ENCODE measurements around the gene PPARG. TPM values are rescaled to one million over a fixed set of nuclear protein-coding genes. Genes with fewer than 3 reads are reported as not detected.

PPARG gene
- total and polyA plus RNA-seq, 2 of the 8 experiments (the other 6 are each of a cell fraction or from before 2014, with no cell fraction given) = 0.06 TPM; not detected in 1

GRCh38 chr3:12433823-12434222 is 145.0 kb downstream of the PPARG start:
- no peak overlapping the region for H3K14ac ChIP-seq (ENCODE audit: insufficient read length)
- H3K4me3 ChIP-seq (ENCODE audit: extremely low read depth in 1 of 4, insufficient read depth in 2 of 4, low read depth in 3 of 4, low read length in 4 of 4) = no peak overlapping the region
- H2BK12ac ChIP-seq (ENCODE audit: low read depth, low read length) = no peak overlapping the region
- no peak overlapping the region for H2AK5ac ChIP-seq (ENCODE audit: low read depth, low read length)
- no peak overlapping the region; the same call in 1 of the 2 replicates for H4K8ac ChIP-seq (ENCODE audit: extremely low read depth, insufficient read depth, low read length)
- no peak overlapping the region for H3K23ac ChIP-seq (ENCODE audit: insufficient read length)
- H4K20me1 ChIP-seq (replicated peaks in 1 of 2; ENCODE audit: control insufficient read depth in 1 of 2, insufficient read depth in 2 of 2, low read length in 2 of 2) = no peaks in the 10 kb centered on the region
- 78% methylated on average over 6 of the region's 6 CpGs; no CpG with 5 or more reads in 1 of the 2 experiments for WGBS, 2 experiments (ENCODE audit: extremely low coverage in 1 of 2, insufficient coverage in 1 of 2, insufficient read length in 1 of 2, insufficient replicate concordance in 2 of 2, low coverage in 1 of 2, low lambda C conversion rate in 2 of 2, missing lambda C conversion rate in 1 of 2)
- H3K9me3 ChIP-seq (ENCODE audit: insufficient read depth in 2 of 2, low read depth in 1 of 2, low read length in 1 of 2) = no peaks in the 10 kb centered on the region
- H2BK20ac ChIP-seq (ENCODE audit: low read length) = no peak overlapping the region
- no peak overlapping the region for H3K4me2 ChIP-seq (ENCODE audit: insufficient read depth in 1 of 2, low read depth in 2 of 2, low read length in 2 of 2)
- H3K79me2 ChIP-seq (ENCODE audit: control insufficient read depth in 1 of 2, insufficient read depth in 2 of 2, low read length in 2 of 2) = no peaks in the 10 kb centered on the region
- H3K4ac ChIP-seq (replicated peaks; ENCODE audit: insufficient read length, low read depth, low read length) = no peak overlapping the region
- TF ChIP-seq SP4 (IDR thresholded peaks at IDR 0.05; ENCODE audit: low read length) (no peak), EGR1 (IDR thresholded peaks at IDR 0.05; ENCODE audit: borderline replicate concordance, low read depth, low read length) (no peak), CREB1 (IDR thresholded peaks at IDR 0.05) (no peak), TBP (IDR thresholded peaks at IDR 0.05; ENCODE audit: low read depth, low read length) (no peak), SUZ12 (IDR thresholded peaks at IDR 0.05; ENCODE audit: low read length) (no peak)
- DNase-seq (ENCODE audit: low read depth in 1 of 2, low spot score in 2 of 2) (no peak), FAIRE-seq (no peak)
- H3K18ac ChIP-seq (ENCODE audit: extremely low read depth, low read length) = no peak overlapping the region
- no peaks in the 10 kb centered on the region; a peak in 2 of 7 replicates for H3K27me3 ChIP-seq (replicated peaks in 1 of 4; ENCODE audit: control insufficient read depth in 3 of 4, extremely low read depth in 1 of 4, insufficient read depth in 3 of 4, low read length in 3 of 4)
- no peaks in the 10 kb centered on the region for H3K79me1 ChIP-seq (ENCODE audit: low read depth, low read length)
- no peaks in the 10 kb centered on the region for H3K36me3 ChIP-seq (ENCODE audit: control insufficient read depth in 2 of 4, insufficient read depth in 4 of 4, low read length in 3 of 4)
- H3K4me1 ChIP-seq (replicated peaks in 1 of 4; ENCODE audit: control insufficient read depth in 3 of 4, insufficient read depth in 4 of 4, low read length in 3 of 4) = no peaks in the 10 kb centered on the region
- POLR2A ChIA-PET (ENCODE audit: partially characterized antibody) = no interaction called here
- CTCF ChIA-PET (ENCODE audit: partially characterized antibody) = no interaction called here
- H3K56ac ChIP-seq (replicated peaks; ENCODE audit: insufficient read length, low read depth, low read length) = no peak overlapping the region
- H3K9ac ChIP-seq (replicated peaks in 1 of 4; ENCODE audit: extremely low read depth in 1 of 4, low read depth in 3 of 4, low read length in 3 of 4) = no peak overlapping the region
- no peak overlapping the region for H3K27ac ChIP-seq (ENCODE audit: low read depth, low read length)
- H2AFZ ChIP-seq (ENCODE audit: low read length) = no peak overlapping the region
- H3K23me2 ChIP-seq (ENCODE audit: low read depth, low read length) = no peaks in the 10 kb centered on the region
- H2BK5ac ChIP-seq (ENCODE audit: low read depth, low read length) = no peak overlapping the region
- H4K91ac ChIP-seq (replicated peaks; ENCODE audit: insufficient read length, low read length) = no peak overlapping the region
- no peak overlapping the region for H4K5ac ChIP-seq (ENCODE audit: insufficient read length, low read depth, low read length)
- H2BK15ac ChIP-seq (ENCODE audit: low read length) = no peak overlapping the region
- H2BK120ac ChIP-seq (replicated peaks; ENCODE audit: low read depth, low read length) = no peak overlapping the region
